GOT3 (cell line): ENCODE results near the gene TRAPPC12.
"Not testable (repeated sequence)": the region's sequence is repeated elsewhere in the genome, so short reads cannot be mapped to it uniquely, and the experiment has no call there.

Experiments used
- DNase-seq: peaks from one replicate; lab custom pipeline; 2025; ENCODE audit warnings: mixed read lengths; lab: John Stamatoyannopoulos, UW

TRAPPC12 gene

GRCh38 chr2:3454005-3454404 is 74.5 kb downstream of the TRAPPC12 start:
- not testable (repeated sequence) for DNase-seq

- no peak for DNase-seq
Observed at GRCh38 chr2:3454802-3455201, 75.3 kb downstream of the TRAPPC12 start.

GRCh38 chr2:3456125-3456524 is 76.6 kb downstream of the TRAPPC12 start:
- no peak for DNase-seq

- DNase-seq, result no peak
Observed at GRCh38 chr2:3457524-3458395, 78.3 kb downstream of the TRAPPC12 start.

GRCh38 chr2:3458396-3459184 is 79.1 kb downstream of the TRAPPC12 start:
- no peak for DNase-seq

GRCh38 chr2:3459185-3460015 is 79.9 kb downstream of the TRAPPC12 start:
- no peak for DNase-seq

- DNase-seq, result no peak
Observed at GRCh38 chr2:3460156-3460555, 80.7 kb downstream of the TRAPPC12 start.

- no peak for DNase-seq
Observed at GRCh38 chr2:3460831-3461800, 81.6 kb downstream of the TRAPPC12 start.

GRCh38 chr2:3461801-3462492 is 82.5 kb downstream of the TRAPPC12 start:
- DNase-seq, result no peak

- no peak for DNase-seq
Observed at GRCh38 chr2:3462493-3463104, 83.1 kb downstream of the TRAPPC12 start.

GRCh38 chr2:3463186-3463835 is 83.8 kb downstream of the TRAPPC12 start:
- no peak for DNase-seq

GRCh38 chr2:3463944-3464343 is 84.5 kb downstream of the TRAPPC12 start:
- no peak for DNase-seq

- no peak for DNase-seq
Observed at GRCh38 chr2:3464401-3465005, 85.0 kb downstream of the TRAPPC12 start.

GRCh38 chr2:3465328-3465727 is 85.8 kb downstream of the TRAPPC12 start:
- DNase-seq, result no peak

GRCh38 chr2:3465844-3466481 is 86.5 kb downstream of the TRAPPC12 start:
- DNase-seq, result no peak

GRCh38 chr2:3466482-3466863 is 87.0 kb downstream of the TRAPPC12 start:
- DNase-seq, result no peak

- DNase-seq, result no peak
Observed at GRCh38 chr2:3466966-3467365, 87.5 kb downstream of the TRAPPC12 start.

- no peak for DNase-seq
Observed at GRCh38 chr2:3467654-3468053, 88.2 kb downstream of the TRAPPC12 start.
